Measurements from ENCODE around the gene HOXB7.

The HOXB7 gene

GRCh38 chr17:48610282-48611211 lies at the start of gene HOXB7:
Gene HOXB7 (minus strand): TSS chr17:48611017. CDS start chr17:48610918, 99 bp downstream.
- no peak for TF ChIP-seq CTCF (IDR thresholded peaks at IDR 0.05; ENCODE audit: low read depth, low read length, missing control alignments)
- in situ Hi-C loops (cut with HindIII; ENCODE audit: low sequenced_read_pairs), result no loop called here
- DNase-seq (ENCODE audit: low read depth), result no peak
- peak within 1 kb of the TSS; percentile 26 for H3K4me3 ChIP-seq (ENCODE audit: low read depth, low read length)

DNA sequence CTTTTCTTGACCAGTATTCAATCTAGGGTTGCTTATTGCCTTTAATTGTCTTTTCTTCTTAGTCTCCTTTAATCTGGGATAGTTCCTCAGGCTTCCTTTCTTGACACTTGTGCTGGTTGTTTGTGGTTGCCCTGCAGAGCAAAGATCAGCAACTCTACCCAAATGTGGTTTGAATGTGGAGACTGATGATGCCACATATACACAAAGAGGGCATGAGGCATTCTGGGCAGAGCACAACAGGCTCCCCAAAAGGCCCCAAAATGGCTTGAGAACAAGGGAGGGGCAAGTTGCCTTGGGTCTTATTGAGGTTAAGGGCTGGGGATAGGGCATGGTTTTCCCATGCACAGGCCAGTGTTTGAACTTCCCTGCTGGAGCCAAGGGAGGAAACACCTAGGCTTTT lies 45.1 kb upstream of the HOXB7 start:
- H3K4me3 ChIP-seq (ENCODE audit: low read depth, low read length), result no peak overlapping the region
- in situ Hi-C loops (cut with HindIII; ENCODE audit: low sequenced_read_pairs), result no loop called here
- no peak for TF ChIP-seq CTCF (IDR thresholded peaks at IDR 0.05; ENCODE audit: low read depth, low read length, missing control alignments)
- DNase-seq (ENCODE audit: low read depth), result no peak

GRCh38 chr17:48649741-48650140 lies 38.9 kb upstream of the HOXB7 start:
- in situ Hi-C loops (cut with HindIII; ENCODE audit: low sequenced_read_pairs), result no loop called here
- no peak for DNase-seq (ENCODE audit: low read depth)
- TF ChIP-seq CTCF (IDR thresholded peaks at IDR 0.05; ENCODE audit: low read depth, low read length, missing control alignments), result no peak
- H3K4me3 ChIP-seq (ENCODE audit: low read depth, low read length), result no peak overlapping the region

GRCh38 chr17:48647963-48648245 lies 37.1 kb upstream of the HOXB7 start:
- no peak for TF ChIP-seq CTCF (IDR thresholded peaks at IDR 0.05; ENCODE audit: low read depth, low read length, missing control alignments)
- H3K4me3 ChIP-seq (ENCODE audit: low read depth, low read length), result no peak overlapping the region
- in situ Hi-C loops (cut with HindIII; ENCODE audit: low sequenced_read_pairs), result no loop called here
- no peak for DNase-seq (ENCODE audit: low read depth)

- peak overlapping the region; percentile 29 for H3K4me3 ChIP-seq (ENCODE audit: low read depth, low read length)
- no peak for TF ChIP-seq CTCF (IDR thresholded peaks at IDR 0.05; ENCODE audit: low read depth, low read length, missing control alignments)
- in situ Hi-C loops (cut with HindIII; ENCODE audit: low sequenced_read_pairs), result no loop called here
- DNase-seq (ENCODE audit: low read depth), result no peak
Observed at GRCh38 chr17:48647103-48647962, 36.5 kb upstream of the HOXB7 start.

GRCh38 chr17:48646183-48647102 lies 35.6 kb upstream of the HOXB7 start:
- no peak for TF ChIP-seq CTCF (IDR thresholded peaks at IDR 0.05; ENCODE audit: low read depth, low read length, missing control alignments)
- no peak overlapping the region for H3K4me3 ChIP-seq (ENCODE audit: low read depth, low read length)
- no peak for DNase-seq (ENCODE audit: low read depth)
- in situ Hi-C loops (cut with HindIII; ENCODE audit: low sequenced_read_pairs), result no loop called here
